ENCODE measurements around the gene PELI3.

PELI3 gene

DNA sequence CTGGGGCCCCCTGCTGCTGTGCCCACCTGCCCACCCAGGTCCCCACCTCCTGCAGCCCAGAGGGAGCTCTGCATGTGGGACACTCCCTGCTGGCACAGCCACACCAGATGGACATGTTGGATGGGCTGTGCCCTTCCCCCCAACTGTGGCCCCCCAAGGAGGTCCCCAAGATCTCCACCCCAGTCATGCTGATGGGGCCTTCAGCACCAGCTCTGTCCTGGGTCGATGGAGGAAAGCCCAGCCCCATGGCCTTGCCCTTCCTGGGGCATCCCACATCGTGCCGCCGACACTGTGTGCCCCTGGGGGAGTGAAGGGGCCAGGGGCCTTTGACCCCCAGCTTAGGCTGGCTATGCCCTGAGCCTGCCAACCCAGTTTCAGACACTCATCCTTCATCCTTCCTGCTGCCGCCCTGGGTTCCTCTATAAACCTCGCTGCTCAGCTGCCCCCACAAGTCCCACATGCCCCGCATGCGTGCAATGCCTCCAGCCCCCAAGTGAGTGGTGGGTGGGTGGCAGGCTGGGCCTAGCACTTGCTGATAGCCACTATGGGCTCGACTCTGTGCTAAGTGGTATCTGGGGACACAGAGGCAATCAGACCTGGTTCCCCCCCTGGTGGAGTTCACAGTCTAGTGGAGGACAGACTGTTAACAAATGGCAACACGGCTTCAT lies 9.6 kb downstream of the PELI3 start:
- DNase-seq = no peak

DNA sequence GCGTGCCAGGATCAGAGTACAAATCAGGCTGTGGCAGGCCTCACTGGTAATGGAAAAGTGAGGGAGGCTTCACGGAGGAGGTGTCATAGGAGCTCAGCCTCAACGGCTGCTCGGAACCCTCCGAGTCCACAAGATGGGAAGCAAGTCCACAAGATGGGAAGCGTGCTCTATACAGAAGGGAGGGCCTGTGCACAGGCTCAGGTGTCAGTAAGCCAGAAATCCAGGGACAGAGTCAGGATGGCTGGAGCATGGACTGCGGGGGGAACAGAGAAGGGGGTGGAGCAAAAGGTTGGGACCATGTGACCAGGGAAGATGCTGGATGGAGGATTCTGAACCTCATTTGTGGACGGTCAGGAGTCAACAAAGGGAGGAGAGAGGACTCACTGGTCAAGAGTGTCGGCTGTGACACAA lies 10.1 kb downstream of the PELI3 start:
- no peak for DNase-seq

DNA sequence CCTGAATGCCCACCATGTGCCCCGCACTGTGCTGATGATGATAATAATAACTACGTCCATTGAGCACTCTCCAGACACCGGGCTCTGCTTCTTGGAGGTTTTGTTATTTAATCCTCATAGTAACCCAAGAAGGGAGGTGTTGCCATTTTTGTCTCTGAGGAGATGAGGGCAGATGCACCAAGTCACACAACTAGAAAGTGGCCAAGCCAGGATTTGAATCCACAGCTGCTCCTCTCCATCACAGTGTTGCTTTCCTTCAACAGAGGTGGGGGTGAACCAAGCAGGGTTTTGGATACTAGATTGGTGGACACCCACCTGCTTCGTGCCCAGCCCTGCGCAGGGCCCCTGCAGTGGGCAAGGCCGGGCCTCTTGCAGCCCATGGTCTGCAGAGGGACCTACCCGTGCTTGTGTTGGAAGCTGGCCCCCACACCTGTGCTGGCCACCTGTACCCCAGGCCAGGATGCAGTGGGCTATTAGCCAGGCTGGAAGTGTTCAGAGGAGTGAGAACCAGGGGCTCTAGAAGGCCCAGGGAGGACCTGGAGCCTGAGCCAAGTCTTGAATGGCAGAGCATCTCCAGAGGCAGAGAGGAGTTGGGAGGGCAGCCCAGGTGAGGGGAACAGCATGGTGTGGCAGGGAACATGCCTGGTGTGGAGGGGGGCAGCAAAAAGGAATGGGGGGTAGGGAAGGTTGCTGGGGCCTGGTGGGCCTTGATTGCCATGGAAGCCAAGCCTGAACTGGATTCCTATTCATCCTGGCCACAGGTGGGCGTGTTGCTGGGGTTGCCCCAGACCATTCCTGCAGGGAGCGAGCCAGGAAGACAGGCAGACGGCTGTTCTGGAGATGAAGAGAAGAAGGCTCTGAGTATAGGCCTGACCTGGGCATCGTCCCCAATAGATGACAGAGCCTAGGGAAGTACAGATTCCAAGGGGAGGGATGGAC lies 10.8 kb downstream of the PELI3 start:
- no peak for DNase-seq

DNA sequence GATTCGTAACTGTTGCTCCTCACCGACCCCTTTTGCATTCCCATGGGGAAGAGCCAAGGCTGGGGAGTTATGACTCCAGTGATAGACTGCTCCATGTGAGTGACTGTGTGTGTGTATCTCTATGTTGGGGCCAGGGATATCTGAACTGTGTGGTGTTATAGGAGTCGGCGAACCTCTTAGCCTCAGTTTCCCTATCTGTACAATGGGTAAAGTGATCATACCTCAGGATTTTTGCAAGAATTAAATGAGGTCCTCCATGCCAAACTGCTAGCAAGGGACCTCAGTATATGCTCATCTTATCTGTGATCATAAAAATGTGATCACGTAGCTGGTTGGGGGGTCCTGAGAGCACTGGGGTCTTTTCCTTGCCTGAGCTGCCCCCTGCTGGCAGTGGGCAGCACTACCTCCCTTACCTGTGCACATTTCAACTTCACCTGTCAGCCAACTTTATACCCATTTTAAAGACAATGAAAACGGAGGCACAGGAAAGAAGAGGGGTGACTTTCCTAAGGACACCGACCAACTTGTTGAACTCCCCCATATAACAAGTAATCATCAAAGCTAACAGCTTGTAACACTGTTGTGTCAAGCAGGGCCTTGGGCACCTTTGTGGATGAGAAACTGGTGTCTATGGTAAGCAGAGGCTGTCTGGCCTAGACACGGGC lies 12.2 kb downstream of the PELI3 start:
- no peak for DNase-seq

DNA sequence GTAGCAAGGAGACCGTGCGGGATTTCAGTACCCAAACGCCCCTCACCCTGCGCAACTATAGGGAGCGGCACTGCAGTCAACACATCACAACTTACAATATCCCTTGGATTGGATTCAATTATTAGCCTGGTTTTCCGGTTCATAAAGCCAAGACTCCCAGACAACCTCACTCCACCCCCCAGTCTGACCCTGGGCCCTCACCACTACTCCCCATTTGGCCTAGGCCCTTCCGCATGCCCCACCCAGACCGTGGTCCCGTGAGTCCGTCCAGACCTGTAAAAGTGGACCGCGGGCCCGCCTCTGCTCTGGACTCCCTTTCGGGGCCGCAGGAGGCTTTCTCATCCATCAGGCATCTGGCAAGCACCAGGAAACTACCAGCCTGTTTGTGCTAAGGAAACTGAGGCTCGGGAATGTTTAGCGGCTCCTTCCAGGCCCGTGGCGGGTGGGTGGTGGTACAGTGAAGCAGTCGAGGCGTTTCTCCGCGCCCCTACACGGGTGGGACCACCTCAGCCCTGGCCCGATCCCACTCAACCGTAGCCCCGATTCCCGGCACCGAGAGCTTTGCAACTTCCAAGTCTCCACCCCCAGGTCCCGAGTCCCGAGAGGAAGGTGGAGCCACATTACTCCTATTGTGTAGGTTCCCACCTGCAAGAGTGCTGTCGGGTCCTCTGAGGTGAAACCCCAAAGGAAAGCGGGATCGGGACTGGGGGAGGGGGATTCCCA lies 12.8 kb downstream of the PELI3 start:
- DNase-seq = no peak

DNA sequence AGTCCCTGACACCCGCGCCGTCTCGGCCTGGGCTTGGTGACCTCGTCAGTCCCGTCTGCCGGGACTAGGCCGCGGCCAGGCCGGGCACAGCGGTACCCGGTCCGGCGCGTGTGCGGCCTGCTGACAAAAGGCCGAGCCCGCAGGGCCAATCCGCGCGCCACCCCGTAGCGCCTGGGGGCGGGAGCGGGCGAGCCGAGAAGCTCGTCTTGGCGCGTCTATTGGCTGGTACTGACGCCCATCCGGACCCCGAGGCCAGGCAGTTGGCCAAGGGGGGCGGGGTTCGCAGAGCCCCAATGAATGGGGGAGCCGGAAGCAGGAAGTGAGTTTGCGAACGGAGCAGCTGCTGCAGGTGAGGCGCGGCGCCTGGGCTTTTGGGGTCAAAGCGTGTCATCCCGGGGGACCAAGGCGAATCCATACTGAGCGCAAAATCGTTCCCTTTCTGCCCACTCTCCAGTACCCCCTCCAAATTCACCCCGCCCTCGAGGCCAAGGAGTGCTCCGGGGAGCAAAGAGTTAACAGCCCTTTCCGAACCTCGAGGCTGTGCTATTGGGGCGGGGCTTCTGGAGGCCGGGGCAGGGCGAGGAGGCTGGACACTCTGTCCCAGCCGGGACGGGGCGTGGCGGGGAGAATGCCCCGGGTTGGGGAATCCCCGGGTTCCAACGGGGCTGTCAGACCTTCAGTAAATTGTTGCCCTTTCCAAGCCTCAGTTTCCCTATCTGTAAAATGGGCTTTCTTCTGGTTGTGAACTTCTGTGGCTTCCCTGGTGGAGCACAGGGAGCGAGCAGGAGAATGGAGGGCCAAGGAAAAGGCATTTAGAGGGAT lies 13.6 kb downstream of the PELI3 start, which contains the start of gene DPP3:
Gene DPP3 (plus strand): TSS at position 318 of the 822 bp plus-strand sequence. CDS start 1,767 bp downstream, outside the sequence.
- DNase-seq = peak; percentile 98

DNA sequence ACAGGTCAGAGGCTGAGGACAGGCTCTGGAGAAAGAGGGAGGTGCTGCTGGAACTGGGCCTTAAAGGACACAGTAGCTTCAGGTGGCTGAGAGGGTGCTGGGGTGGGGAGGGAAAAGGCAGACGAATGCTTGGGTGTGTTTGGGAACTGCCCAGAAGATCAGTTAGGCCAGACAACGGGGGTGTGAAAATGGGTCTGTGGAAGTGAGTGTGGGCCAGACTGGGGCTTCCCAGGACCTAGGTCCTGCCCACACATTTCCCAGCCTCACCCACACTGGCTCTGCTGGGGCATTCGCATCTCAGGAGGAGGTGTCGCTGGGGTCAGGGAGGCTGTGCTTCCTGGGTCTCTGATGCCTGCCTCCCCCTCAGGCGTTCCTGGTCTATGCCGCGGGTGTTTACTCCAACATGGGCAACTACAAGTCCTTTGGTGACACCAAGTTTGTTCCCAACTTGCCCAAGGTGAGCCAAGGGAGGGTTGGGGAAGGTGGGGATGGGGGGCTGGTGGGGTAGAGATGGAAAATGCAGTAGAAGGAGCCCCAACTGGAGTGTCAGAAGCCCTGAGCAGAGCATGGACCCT lies 18.2 kb downstream of the PELI3 start:
- no peak for DNase-seq

DNA sequence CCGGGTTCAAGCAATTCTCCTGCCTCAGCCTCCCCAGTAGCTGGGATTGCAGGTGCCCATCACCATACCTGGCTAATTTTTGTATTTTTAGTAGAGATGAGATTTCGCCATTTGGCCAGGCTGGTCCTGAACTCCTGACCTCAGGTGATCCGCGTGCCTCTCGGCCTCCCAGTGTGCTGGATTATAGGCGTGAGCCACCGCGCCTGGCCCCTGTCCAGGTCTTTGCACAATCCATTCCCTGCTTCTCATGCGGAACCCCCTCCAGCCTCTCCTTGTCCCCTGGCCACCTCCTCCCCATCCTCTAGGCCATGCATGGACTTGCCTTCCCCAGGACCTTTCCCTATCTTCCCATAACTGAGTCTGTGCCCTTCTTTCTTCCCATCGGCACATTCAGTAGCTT lies 22.3 kb downstream of the PELI3 start:
- DNase-seq = no peak

DNA sequence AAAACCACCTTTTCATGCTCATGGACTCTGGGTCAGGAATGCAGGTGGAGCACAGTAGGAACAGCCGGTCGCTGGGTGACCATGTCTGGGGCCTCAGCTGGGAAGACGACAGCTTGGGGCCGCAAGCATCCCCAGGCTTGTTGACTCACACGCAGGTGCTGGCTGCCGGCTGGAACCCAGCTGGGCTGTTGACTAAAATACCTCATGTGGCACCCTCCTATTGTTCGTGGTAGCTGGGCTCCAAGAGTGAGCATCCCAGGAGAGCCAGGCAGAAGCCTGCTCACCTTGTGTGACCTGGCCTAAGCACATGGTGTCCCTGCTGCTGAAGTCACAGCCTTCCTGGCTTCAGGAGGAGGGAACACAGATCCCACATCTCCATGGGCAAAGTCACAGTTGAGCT lies 22.9 kb downstream of the PELI3 start:
- no peak for DNase-seq

DNA sequence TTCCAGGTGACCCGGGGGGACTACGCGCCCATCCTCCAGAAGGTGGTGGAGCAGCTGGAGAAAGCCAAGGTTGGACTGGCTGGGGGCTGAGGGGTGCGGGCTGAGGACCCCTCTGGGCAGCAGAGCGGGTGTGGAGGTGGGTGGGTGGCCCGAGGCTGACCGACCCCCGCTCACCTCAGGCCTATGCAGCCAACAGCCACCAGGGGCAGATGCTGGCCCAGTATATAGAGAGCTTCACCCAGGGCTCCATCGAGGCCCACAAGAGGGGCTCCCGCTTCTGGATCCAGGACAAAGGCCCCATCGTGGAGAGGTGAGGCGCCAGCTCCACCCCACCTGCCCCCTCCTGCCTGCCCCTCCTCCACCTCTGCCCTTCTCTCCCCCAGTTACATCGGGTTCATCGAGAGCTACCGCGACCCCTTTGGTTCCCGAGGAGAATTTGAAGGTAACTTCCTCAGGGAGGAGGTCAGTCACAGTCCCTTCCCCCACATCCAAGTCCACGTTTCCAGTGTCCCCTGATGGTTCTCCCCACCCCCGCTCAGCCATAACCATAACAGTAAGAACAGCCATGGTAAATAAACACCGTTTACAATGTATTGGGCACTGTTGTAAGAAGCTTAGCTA lies 24.7 kb downstream of the PELI3 start:
- DNase-seq = no peak

DNA sequence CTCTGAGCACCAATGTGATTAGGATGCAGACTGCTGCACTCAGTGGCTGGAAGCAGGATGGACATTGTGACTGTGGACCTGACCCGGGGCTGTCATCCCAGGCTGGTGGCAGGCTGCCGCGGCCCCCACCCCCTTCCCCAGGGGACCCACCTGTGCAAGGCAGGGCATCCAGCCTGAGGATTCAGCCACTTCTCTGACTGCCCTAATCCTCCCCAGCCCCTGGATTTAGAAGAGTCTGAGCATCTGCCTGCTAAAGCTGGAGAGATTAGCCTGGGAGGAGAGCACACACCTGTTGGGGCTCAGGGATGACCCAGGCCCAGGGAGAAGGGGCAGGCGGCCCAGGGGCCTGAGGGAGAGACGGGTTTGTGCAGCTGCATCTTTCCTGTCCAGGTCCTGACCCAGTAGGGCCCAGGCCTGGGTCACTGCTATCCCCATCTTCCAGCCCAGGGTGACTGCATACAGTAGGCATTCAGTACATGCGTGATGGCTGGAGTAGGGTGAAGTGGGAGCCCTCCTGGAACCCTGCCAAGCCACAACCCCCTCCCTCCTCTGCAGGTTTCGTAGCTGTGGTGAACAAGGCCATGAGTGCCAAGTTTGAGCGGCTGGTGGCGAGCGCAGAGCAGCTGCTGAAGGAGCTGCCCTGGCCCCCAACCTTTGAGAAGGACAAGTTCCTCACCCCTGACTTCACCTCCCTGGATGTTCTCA lies 25.6 kb downstream of the PELI3 start:
- no peak for DNase-seq

DNA sequence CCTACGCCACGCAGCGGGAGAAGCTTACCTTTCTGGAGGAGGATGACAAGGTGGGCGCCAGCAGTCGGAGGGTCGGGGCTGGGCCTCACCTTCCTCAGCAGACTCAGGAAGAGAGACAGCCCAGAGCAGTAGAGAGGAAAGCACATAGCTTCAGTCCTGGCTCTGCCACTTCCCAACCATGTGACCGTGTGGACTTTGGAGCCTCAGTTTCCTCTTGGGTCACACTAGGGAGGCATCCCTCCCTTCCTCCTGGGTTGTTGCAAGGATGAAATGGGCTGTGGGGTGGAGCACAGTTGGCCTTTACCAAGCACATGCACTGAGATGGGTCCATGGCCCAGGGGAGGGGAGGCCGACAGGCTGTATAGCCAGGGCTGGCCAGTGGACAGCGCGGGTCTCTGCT lies 26.4 kb downstream of the PELI3 start:
- DNase-seq = no peak

DNA sequence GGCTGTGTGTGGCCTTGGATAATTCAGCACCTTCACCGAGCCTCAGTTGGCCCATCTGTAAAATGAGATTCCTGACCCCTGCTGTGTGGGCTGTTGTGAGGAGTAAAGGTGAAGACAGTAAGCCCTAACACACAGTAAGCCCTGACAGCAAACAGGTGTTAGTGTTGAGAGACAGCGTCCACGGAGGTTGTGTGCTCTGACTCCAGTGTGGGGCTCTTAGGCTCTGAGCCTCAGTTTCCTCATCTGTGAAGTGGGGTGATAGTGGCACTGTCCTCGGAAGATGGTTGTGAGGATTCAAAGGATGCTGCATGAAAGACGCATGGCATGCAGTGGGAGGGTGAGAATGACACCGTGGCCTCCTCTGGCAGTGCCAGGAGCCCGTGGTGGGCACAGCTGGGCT lies 27.8 kb downstream of the PELI3 start:
- no peak for DNase-seq

DNA sequence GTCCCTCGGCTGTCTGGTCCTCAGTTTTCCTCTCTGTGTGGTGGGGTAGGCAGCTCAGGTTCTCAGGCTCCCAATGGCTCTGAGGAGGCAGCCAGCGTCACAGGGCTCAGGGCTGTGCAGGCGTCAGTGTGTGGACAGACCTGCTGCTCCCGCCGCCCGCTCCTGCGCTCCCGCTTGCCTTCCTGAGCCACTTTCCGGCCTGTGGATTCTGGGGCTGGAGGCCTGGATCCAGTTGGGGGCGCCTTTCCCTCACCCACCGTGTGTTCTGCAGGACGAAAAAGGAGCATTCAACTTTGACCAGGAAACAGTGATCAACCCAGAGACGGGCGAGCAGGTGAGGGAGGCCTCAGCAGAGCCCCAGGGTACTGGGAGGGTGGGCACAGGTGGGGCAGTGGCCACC lies 28.2 kb downstream of the PELI3 start:
- no peak for DNase-seq

DNA sequence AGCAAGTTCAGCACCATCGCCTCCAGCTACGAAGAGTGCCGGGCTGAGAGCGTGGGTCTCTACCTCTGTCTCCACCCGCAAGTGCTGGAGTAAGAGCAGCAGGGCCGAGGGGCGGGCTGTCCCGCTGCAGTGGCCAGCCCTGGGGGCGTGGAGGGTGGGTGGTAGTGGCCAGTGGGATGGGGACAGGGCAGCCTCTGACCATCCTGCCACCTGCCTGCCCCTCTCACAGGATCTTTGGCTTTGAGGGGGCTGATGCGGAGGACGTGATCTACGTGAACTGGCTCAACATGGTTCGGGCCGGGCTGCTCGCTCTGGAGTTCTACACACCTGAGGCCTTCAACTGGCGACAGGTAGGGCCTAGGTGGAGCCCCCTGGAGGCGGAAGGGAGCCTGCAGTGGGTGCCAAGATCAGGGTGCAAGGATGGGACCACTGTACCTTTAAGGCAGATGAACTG lies 28.7 kb downstream of the PELI3 start:
- DNase-seq = no peak

DNA sequence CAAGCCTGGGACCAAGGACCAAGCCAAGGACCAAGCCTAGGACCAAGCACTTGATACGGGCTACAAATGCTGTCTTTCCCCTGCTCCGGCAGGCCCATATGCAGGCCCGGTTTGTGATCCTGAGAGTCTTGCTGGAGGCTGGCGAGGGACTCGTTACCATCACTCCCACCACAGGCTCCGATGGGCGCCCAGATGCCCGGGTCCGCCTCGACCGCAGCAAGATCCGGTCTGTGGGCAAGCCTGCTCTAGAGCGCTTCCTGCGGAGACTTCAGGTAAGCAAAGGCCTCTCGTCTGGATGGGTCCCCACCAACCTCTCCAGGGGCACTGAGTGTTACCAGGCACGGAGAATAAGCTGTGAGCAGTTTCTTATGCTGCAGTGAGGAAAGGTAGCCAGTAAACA lies 30.5 kb downstream of the PELI3 start:
- no peak for DNase-seq

DNA sequence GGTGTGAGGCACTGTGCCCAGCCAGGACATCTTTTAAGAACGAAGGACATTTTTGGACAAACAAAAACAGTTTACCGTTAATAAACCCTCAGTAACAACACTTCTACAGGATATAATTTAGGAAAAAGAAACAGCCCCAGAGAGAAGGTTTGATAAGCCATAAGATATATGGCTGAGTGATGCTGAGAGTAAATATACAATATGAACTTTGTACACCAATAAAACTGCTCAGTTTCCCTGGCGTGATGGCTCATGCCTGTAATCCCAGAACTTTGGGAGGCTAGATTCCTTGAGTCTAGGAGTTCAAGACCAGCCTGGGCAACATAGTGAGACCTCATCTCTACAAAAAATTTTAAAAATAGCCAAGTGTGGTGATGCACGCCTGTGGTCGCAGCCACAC lies 31.8 kb downstream of the PELI3 start:
- no peak for DNase-seq

DNA sequence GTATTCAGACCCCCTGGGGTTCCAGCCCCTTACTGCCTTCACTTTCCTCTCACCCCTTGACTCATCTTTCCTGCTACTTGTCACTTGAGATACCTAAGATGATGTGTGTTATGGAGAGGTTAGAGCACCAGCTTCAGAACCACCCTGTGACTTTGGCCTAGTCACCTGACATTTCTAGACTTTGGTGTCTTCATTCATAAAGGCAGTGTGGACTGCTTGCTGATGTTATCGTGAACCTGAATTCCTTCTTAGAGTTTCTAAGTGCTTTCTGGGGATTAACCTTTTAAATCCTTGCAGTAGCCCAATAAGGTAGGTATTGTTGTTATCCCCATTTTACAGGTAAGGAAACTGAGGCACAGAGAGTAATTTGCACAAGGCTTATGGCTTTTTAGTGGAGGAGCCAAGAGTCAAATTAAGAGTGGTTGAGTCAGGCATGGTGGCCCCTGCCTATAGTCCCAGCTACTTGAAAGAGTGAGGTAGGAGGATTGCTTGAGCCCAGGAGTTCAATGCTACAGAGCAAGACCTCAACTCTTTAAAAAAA lies 38.6 kb downstream of the PELI3 start:
- no peak for DNase-seq

DNA sequence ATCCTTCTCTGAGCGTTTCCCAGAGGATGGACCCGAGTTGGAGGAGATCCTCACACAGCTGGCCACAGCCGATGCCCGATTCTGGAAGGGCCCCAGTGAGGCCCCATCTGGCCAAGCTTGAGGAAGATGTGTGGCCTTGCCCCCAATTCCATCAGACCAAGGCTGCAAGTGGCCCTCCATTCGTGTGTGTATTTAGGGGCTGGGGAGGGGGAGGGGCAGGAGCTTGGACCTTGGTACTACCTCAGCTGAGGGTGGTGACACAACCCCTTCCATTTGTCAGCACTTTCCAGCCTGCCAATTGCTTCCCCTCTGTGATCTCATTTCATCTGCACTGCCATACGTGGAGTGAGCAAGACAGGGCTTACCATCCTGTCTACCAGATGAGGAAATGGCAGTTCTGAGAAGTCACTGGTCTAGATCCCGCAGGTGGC lies 42.4 kb downstream of the PELI3 start:
- DNase-seq = no peak
